WI38 (cell line): ENCODE measurements around the gene ZSWIM6.

Source experiments
- H3K4me3 ChIP-seq: 2 replicates; pipeline ENCODE4 v1.5.1; 2011; ENCODE audit warnings: low read depth, mild to moderate bottlenecking, control low read depth, low read length
- CTCF ChIP-seq: IDR thresholded peaks from 2 replicates; pipeline ENCODE4 v1.5.1; 2012; ENCODE audit warnings: low read depth, mild to moderate bottlenecking, control low read depth, low read length

The ZSWIM6 gene

DNA sequence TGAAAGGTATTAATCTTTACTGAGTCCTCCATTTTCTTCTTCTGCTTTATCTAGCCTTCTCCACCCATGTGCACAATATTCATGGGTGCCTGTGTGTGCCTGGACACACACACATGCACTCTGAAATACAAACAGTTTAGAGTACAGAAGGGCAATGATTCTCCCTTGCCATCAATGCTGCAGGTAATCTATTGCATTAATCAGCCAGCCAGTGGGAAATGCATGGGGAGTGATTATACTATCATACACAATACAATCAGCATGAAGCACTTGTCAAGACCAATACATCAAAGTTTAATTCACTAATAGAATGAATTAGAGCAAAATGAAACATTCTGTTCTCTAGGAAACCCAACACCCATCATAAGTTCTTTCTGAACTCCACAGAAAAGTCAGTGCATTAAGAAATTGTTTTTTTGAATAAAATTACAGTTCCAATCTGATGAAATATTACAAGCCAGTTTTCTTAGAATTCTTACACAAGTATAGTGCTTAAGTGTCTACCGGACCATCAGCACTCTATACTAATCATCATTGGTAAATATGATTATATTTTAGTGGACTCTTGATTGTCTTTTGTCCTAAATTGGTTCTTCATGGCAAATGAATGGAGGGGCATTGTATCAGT is 172.2 kb downstream of the ZSWIM6 start:
- no peak for TF ChIP-seq CTCF
- H3K4me3 ChIP-seq, result no peak overlapping the region

- H3K4me3 ChIP-seq, result no peak overlapping the region
- no peak for TF ChIP-seq CTCF
These were observed 173.2 kb downstream of the ZSWIM6 start for GRCh38 chr5:61505281-61505680.

GRCh38 chr5:61507232-61507631 is 175.2 kb downstream of the ZSWIM6 start:
- no peak for TF ChIP-seq CTCF

GRCh38 chr5:61516946-61517345 is 184.9 kb downstream of the ZSWIM6 start:
- no peak for TF ChIP-seq CTCF
- no peak overlapping the region for H3K4me3 ChIP-seq

More at GRCh38 chr5:61507232-61507631, 175.2 kb downstream of the ZSWIM6 start:
- H3K4me3 ChIP-seq, result no peak overlapping the region

DNA sequence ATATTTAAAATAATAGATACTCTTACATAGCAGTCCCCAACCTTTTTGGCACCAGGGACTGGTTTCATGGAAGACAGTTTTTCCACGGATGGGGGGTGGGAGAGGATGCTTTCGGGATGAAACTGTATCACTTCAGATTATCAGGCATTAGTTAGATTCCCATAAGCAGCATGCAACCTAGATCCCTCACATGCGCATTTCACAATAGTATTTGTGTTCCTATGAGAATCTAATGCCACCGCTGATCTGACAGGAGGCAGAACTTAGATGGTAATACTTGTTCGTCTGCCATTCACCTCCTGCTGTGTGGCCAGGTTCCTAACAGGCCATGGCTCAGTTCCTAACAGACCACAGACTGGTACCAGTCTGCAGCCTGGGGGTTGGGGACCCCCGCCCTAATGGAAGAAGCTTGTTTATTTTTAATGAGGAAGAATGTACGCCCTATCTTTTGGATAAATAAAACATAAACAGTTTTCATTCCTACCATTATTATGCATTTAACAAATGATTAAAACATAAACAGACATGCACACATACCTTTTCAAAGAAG is 187.7 kb downstream of the ZSWIM6 start:
- TF ChIP-seq CTCF, result no peak

GRCh38 chr5:61523073-61523472 is 191.0 kb downstream of the ZSWIM6 start:
- no peak overlapping the region for H3K4me3 ChIP-seq
- no peak for TF ChIP-seq CTCF

More for the DNA sequence above, 187.7 kb downstream of the ZSWIM6 start:
- H3K4me3 ChIP-seq, result no peak overlapping the region

- no peak overlapping the region for H3K4me3 ChIP-seq
- no peak for TF ChIP-seq CTCF
These were observed 191.9 kb downstream of the ZSWIM6 start for GRCh38 chr5:61523997-61524396.
